Measurements from ENCODE around the gene MARF1.
"Not testable (repeated sequence)": the region's sequence is repeated elsewhere in the genome, so short reads cannot be mapped to it uniquely, and the experiment has no call there.

The MARF1 gene

GRCh38 chr16:15643048-15643945 lies at the start of gene MARF1:
TSS of gene MARF1 (minus strand) at chr16:15643154. CDS start at chr16:15639233, 3,921 bp downstream.
- DNase-seq = peak; percentile 100

DNA sequence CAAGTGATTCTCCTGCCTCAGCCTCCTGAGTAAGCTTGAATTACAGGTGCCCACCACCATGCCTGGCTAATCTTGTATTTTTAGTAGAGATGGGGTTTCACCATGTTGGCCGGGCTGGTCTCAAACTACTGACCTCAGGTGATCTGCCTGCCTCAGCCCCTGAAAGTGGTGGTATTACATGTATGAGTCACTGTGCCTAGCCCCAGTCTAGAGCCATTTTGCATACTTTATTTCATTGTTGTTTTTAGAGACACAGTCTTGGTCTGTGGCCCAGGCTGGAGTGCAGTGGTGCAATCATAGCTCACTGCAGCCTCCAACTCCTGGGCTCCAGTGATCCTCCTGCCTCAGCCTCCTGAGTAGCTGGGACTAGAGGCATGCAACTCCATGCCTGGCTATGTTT lies 49.6 kb upstream of the MARF1 start:
- not testable (repeated sequence) for DNase-seq

DNA sequence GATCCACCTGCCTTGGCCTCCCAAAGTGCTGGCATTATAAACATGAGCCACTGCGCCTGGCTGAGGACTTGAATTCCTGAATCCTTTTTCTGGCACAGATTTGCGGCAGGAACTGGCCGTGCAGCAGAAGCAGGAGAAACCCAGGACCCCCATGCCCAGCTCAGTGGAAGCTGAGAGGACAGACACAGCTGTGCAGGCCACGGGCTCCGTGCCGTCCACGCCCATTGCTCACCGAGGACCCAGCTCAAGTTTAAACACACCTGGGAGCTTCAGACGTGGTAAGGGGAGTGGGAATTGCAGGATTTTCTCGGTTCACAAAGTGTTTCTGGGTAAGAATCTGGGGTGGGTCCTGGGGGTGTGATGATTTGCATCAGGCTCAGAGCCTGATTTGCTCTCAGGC lies 48.1 kb upstream of the MARF1 start:
- DNase-seq = no peak

DNA sequence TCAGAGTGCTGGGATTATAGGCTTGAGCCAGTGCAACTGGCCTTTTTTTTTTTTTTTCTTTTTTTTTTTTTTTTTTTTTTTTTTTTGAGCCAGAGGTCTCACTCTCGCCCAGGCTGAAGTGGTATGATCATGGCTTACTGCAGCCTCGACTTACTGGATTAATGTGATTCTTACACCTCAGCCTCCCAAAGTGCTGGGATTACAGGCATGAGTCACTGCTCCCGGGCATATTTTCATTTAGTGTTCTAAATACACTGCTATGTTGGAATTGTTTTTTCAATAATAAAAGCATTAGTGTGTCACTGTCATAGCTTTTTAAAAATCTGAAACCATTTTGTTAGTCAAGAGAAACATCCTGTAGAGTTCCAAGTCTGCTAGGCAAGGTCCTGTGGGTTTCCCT lies 47.3 kb upstream of the MARF1 start:
- DNase-seq = no peak

DNA sequence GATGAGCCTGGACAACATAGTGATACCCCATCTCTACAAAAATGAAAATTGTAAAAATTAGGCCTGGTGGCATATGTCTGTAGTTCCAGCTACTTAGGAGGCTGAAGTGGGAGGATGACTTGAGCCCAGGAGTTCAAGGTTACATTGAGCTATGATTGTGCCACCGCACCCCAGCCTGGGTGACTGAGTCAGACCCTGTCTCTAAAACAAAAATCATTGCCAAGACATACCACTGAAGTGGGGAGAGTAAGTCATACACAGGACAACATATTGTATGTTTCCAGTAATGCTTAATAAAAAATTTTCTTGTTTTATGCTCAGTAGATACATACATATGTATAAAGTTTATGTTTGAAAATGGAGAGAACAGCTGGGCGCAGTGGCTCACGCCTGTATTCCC lies 46.3 kb upstream of the MARF1 start:
- DNase-seq = no peak

GRCh38 chr16:15686287-15686686 lies 43.3 kb upstream of the MARF1 start:
- no peak for DNase-seq

DNA sequence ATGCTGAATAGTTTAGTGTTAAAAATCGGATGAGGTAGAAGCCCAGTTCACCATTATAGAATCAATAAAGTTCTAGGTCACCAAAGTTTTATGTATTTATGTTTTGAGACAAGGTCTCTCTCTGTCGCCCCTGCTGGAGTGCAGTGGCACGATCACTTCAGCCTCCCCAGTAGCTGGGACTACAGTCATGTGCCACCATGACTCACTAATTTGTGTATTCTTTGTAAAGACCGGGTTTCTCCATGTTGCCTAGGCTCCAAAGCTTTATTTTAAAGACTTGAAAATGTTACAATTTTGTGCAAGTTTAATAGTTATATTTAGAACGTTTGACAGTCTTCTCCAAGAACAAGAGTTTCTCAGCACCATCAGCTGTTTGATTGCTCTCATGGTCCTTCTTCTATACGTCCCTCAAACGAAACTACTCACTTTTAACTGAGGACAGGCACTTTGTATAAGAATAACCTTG lies 39.2 kb upstream of the MARF1 start:
- peak; percentile 45 for DNase-seq

GRCh38 chr16:15677447-15677846 lies 34.5 kb upstream of the MARF1 start:
- DNase-seq = no peak

- DNase-seq = no peak
These were observed 33.6 kb upstream of the MARF1 start for GRCh38 chr16:15676506-15676905.

GRCh38 chr16:15674571-15674970 lies 31.6 kb upstream of the MARF1 start:
- no peak for DNase-seq

GRCh38 chr16:15672514-15673167 lies 29.7 kb upstream of the MARF1 start:
- DNase-seq = peak; percentile 87

DNA sequence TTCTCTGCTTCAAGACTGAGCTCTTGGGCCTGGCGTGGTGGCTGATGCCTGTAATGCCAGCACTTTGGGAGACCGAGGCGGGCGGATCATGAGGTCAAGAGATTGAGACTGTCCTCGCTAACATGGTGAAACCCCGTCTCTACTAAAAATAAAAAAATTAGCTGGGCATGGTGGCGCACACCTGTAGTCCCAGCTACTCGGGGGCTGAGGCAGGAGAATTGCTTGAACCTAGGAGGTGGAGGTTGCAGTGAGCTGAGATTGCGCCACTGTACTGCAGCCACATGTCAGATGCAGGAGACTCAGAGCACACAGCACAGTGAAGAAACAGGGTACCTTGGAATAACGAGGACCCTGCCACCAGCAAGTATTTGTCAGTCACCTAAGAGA lies 29.2 kb upstream of the MARF1 start:
- not testable (repeated sequence) for DNase-seq

DNA sequence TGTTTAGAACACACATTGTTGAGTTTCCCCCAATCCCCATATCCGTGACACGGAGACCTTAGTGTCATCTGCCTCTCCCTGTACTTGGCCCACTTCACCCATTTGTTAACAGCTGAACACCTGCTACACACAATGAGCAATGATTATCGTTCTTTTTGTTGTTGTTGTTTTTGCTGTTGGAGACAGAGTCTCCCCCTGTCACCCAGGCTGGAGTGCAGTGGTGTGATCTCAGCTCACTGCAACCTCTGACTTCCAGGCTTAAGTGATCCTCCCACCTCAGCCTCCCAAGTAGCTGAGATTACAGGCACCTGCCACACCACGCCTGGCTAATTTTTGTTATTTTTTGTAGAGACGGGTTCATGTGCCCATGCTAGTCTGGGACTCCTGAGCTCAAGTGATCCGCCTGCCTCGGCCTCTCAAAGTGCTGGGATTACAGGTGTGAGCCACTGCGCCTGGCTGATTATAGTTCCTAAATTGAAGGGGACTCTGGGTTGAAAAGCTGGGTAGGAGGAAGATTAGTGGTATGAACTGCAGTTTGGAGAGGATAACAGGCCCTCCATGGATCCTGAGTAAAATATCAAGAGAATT lies 28.7 kb upstream of the MARF1 start:
- no peak for DNase-seq

DNA sequence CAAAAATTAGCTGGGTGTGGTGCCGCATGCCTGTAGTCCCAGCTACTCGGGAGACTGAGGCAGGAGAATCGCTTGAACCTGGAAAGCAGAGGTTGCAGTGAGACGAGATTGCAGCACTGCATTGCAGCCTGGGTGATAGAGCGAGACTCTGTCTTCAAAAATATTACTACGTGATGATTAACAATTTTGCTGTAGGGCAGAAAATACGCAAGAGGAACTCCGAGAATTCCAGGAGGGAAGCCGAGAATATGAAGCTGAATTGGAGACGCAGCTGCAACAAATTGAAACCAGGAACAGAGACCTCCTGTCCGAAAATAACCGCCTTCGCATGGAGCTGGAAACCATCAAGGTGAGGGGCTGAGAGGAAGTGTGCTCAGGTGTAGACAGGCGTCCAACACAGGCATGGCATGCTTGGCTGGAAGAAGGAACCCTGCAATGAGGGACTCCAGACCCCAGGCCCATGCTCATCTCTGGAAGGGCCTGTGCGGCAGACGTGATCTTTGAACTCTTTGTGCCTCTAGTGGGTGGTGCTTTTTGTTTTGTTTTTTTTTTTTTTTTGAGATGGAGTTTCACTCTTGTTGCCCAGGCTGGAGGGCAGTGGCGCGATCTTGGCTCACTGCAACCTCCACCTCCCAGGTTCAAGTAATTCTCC lies 24.3 kb upstream of the MARF1 start:
- no peak for DNase-seq

DNA sequence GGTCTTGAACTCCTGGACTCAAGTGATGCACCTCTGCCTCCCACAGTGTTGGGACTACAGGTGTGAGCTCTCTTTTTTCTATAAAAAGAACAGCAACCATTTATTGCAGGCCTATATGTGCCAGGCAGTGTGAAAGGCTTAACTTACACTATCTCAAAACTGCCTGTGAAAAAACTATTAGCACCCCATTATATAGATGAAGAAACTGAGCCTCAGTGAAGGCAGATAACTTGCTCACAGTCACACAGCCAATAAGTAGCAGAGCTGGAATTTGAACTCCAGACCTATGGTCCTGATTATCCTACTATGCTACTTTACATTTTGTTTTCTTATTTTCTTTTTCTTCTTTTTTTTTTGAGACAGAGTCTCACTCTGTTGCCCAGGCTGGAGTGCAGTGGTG lies 22.2 kb upstream of the MARF1 start:
- no peak for DNase-seq

- DNase-seq = no peak
These were observed 17.2 kb upstream of the MARF1 start for GRCh38 chr16:15660203-15660601.

DNA sequence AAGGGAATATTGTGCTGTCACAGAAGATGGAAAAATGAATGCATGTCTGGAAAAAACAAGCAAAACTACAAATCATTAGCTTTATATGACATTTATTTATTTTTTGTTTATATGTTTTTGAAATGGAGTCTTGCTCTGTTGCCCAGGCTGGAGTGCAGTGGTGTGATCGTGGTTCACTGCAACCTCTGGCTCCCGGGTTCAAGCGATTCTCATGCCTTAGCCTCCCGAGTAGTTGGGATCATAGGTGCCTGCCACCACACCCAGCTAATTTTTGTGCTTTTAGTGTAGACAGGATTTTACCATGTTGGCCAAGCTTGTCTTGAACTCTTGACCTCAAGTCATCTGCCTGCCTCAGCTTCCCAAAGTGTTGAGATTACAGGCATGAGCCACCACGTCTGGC lies 15.6 kb upstream of the MARF1 start:
- DNase-seq = no peak

DNA sequence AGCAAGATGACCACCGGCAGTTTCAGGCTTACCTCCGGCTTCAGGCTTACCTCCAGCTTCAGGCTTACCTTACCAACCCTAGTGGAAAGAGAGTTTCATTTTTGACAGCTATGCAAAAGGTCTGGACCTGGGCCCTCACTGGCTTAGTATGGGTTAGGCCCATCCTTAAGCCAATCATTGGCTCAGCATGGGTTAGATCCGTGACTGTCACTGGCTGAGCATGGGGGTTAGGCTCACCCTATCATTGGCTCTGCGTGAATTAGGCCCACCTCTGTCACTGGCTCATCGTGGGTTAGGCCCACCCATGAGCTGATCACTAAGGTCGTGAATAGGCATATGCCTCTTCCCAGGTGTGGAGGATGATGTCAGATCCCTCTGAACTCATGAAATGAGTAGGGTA lies 15.2 kb upstream of the MARF1 start:
- DNase-seq = no peak

DNA sequence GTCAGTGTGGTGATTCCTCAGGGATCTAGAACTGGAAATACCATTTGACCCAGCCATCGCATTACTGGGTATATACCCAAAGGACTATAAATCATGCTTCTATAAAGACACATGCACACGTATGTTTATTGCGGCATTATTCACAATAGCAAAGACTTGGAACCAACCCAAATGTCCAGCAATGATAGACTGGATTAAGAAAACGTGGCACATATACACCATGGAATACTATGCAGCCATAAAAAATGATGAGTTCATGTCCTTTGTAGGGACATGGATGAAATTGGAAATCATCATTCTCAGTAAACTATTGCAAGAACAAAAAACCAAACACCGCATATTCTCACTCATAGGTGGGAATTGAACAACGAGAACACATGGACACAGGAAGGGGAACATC lies 12.6 kb upstream of the MARF1 start:
- DNase-seq = not testable (repeated sequence)

DNA sequence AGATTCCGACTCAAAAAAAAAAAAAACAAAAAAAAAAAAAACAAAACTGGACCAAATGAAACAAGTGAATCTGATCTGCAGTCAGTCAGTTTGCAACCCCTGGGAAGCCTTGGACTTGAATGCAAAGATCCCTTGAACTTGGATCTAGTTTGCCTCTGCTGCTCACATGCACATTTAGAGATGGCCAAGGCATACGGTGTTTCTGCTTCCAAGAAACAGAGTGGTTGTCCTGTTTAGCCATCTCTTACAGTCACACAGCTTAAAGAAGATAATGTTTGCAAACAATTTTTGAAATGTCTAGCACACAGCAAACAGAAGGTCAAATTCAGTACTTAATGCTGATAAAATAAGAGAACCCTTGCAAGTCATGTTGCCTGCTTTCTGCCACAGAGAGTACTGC lies 11.6 kb upstream of the MARF1 start:
- DNase-seq = no peak

DNA sequence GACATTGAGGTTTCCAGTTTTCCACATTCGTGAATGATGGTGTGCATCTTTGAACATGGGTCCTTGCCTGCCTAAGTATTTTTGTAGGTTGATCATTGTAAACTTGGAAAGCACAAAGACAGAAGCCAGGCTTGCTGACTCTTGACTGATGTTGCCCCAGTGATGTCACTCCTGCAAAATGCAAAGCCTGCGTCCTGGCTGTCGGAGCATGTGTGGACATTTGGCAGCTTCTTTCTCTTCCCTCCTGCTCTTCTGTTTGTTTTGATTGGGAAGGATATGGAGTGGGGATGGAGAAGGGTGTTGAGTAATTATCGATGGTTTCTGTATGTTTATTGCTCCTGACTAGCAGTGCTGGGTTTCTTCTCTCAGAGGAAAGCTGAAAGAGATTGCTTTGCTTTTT lies 10.3 kb upstream of the MARF1 start:
- DNase-seq = no peak

- DNase-seq = no peak
These were observed 9.5 kb upstream of the MARF1 start for GRCh38 chr16:15652293-15653001.

DNA sequence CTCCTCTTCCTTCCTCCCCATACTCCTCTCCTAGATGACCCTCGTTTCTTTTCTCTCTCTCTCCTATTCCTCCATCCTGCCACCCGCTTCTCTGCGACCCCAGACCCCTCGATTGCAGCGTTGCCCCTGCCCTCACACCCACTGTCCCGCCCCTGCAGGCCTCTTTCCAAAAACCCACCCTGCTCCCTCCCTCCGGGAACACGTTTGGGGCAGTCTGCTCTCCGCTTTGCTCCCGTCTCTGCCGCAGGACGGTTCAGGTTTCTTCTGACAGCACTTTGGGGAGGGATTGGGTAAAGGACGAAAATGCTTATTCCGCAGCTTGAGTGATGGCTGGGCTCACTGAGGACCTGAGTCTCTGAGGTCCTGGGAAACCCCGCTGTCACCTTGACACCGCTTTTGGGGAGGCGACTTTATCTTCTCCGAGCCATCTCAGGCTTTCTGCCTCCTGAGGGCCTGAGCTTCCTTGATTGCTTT lies 7.8 kb upstream of the MARF1 start:
- peak; percentile 24 for DNase-seq

Measured in CD4-positive, alpha-beta T cell treated with Interleukin-6 for 4 hours (primary cell).